AG04450 (cell line): ENCODE data around the gene NDUFS6. TPM values are rescaled to one million over a fixed set of nuclear protein-coding genes. Genes with fewer than 3 reads are reported as not detected.

Experiments used
- CTCF ChIA-PET: fragments of 300-600, 350-600 bp; formaldehyde crosslinking; extraction: SDS; loops from one replicate; lab custom pipeline; 2022; ENCODE audit warnings: antibody characterized with exemption, inconsistent platforms; lab: Charles Lee
- POLR2A ChIA-PET: fragments of 350-600 bp; formaldehyde crosslinking; extraction: SDS; loops from one replicate; lab custom pipeline; 2021; ENCODE audit warnings: antibody characterized with exemption, inconsistent platforms; lab: Yijun Ruan, JAX
- DNase-seq: peaks from one replicate; pipeline ENCODE4 v3.0.0-alpha.2; 2011; ENCODE audit warnings: low read depth, low spot score
- H3K27ac ChIP-seq: one replicate; pipeline ENCODE4 v1.5.1; 2012; ENCODE audit warnings: low read depth, low read length, control low read depth
- H3K27me3 ChIP-seq: one replicate; pipeline ENCODE4 v1.6.0; 2012; ENCODE audit warnings: low read length; ENCODE audit not compliant: control insufficient read depth, insufficient read depth
- H3K4me3 ChIP-seq: 2 replicates; pipeline ENCODE4 v1.5.1; 2011; ENCODE audit warnings: mild to moderate bottlenecking, low read depth, low read length, control low read depth
- H3K9me3 ChIP-seq: 2 replicates; pipeline ENCODE4 v1.5.1; 2012; ENCODE audit warnings: low read length; ENCODE audit not compliant: control insufficient read depth, insufficient read depth
- polyA plus RNA-seq: library from polyadenylated mRNA; depleted of rRNA; stranded (reverse); fragments of >200 nt; gene quantifications from 2 replicates; pipeline ENCODE4 v1.2.3, GENCODE V29; 2011; rRNA removed
- TF ChIP-seq, protein P1 (sequence below): IDR thresholded peaks from 2 replicates; pipeline ENCODE4 v1.5.1; 2011; ENCODE audit warnings: low read depth, low read length, control low read depth, inconsistent platforms

Gene NDUFS6
- polyA plus RNA-seq, 1 experiment: 51.8 TPM

DNA sequence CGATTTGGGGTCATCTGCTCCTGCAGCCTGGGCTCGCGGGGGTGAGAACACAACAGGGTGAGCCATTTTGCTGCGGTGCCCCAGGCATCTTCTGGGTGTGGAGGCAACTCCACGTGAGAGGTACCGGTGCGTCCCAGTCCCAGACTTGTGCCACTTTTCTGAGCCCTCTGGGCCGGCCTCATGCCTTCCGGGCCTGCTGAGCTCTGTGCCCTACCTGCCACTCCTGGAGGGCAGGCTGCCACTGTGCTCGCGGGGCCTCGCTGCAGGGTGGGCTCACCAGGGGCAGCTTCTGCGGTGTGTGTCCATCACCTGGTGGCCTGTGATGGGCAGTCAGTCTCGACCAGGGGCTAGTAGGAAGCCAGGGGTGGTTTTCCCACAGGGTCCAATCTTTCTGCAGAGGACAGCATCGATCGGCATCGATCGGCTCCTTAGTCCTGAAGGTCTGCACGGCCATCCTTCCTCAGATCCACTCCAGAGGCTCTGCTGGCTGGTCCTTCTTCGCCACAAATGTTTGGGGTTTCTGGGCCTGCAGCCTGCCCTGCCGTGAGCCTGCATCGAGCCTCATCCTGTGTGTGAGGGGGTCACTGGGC is 58.9 kb downstream of the NDUFS6 start:
- H3K9me3 ChIP-seq: peaks cover 12% of the 10 kb centered on the region; the same call in 1 of the 2 replicates
- H3K27ac ChIP-seq: no peak overlapping the region
- POLR2A ChIA-PET: no interaction called here
- DNase-seq: no peak
- H3K27me3 ChIP-seq: peaks cover 34% of the 10 kb centered on the region
- CTCF ChIA-PET: no interaction called here
- no peak overlapping the region for H3K4me3 ChIP-seq
- TF ChIP-seq, protein P1, sequence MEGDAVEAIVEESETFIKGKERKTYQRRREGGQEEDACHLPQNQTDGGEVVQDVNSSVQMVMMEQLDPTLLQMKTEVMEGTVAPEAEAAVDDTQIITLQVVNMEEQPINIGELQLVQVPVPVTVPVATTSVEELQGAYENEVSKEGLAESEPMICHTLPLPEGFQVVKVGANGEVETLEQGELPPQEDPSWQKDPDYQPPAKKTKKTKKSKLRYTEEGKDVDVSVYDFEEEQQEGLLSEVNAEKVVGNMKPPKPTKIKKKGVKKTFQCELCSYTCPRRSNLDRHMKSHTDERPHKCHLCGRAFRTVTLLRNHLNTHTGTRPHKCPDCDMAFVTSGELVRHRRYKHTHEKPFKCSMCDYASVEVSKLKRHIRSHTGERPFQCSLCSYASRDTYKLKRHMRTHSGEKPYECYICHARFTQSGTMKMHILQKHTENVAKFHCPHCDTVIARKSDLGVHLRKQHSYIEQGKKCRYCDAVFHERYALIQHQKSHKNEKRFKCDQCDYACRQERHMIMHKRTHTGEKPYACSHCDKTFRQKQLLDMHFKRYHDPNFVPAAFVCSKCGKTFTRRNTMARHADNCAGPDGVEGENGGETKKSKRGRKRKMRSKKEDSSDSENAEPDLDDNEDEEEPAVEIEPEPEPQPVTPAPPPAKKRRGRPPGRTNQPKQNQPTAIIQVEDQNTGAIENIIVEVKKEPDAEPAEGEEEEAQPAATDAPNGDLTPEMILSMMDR: no peak

- Histone ChIP-seq H3K27ac (no peak overlapping the region), H3K27me3 (peaks cover 29% of the 10 kb centered on the region), H3K9me3 (peaks cover 12% of the 10 kb centered on the region; the same call in 1 of the 2 replicates), H3K4me3 (no peak overlapping the region)
- POLR2A ChIA-PET: no interaction called here
- TF ChIP-seq, protein P1: no peak
- no peak for DNase-seq
- CTCF ChIA-PET: no interaction called here
Observed at GRCh38 chr5:1860949-1861348, 59.7 kb downstream of the NDUFS6 start.

DNA sequence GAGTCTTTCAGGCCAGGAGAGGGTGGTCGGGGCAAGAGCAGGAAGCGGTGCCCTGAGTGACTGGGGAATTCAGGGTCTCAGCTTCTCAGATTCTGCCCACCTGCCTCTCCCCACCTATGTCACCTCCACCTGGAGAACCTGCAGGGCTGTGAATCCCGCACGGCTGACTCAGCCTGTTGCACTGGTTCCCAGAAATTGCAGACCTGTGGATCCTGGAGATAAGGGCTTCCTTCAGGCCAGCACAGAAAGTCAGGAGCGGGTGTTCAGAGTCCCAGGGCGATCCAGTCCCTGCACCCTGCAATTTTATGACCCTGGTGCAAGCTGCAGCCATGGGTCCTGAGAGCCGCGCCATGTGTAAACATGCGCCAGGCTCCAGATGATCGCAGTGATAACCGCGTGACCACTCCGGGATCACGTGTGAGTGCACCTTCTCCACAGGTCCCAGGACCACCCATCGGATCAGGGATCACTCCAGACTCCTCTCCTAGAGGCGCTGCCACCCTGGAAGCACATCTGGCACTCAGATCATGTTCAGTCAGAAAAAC is 63.8 kb downstream of the NDUFS6 start:
- peaks cover 5% of the 10 kb centered on the region; the same call in 1 of the 2 replicates for H3K9me3 ChIP-seq
- ChIA-PET POLR2A (no interaction called here), CTCF (no interaction called here)
- no peak for DNase-seq
- TF ChIP-seq, protein P1: no peak
- no peak overlapping the region for H3K4me3 ChIP-seq
- peaks cover 24% of the 10 kb centered on the region for H3K27me3 ChIP-seq
- H3K27ac ChIP-seq: no peak overlapping the region

- Histone ChIP-seq H3K4me3 (no peak overlapping the region), H3K27ac (no peak overlapping the region), H3K9me3 (peaks cover 8% of the 10 kb centered on the region; the same call in 1 of the 2 replicates), H3K27me3 (peaks cover 24% of the 10 kb centered on the region)
- POLR2A ChIA-PET: no interaction called here
- CTCF ChIA-PET: no interaction called here
- TF ChIP-seq, protein P1: no peak
- DNase-seq: no peak
Observed at GRCh38 chr5:1865486-1865885, 64.3 kb downstream of the NDUFS6 start.

Other genes starting within 250 kb of the NDUFS6 start
- 104 and 118 TPM in 2 replicates for gene MRPL36, start 1.6 kb upstream of the NDUFS6 start, polyA plus RNA-seq
- not detected in 2 replicates for gene IRX4, start 81.5 kb downstream of the NDUFS6 start, polyA plus RNA-seq